SK-N-SH (cell line): ENCODE measurements around the gene ANAPC5. TPM values are rescaled to one million over a fixed set of nuclear protein-coding genes. Genes with fewer than 3 reads are reported as not detected.

Experiments used
- CTCF ChIA-PET: fragments of 300-600, 350-600 bp; formaldehyde crosslinking; extraction: SDS; loops from one replicate; lab custom pipeline; 2021; lab: Yijun Ruan, JAX
- POLR2A ChIA-PET: fragments of 350-600 bp; sonication (Branson Sonifier 250); formaldehyde crosslinking; extraction: SDS; loops from one replicate; lab custom pipeline; 2020; ENCODE audit warnings: antibody characterized with exemption, inconsistent platforms; lab: Yijun Ruan, JAX
- DNase-seq: peaks from one replicate; pipeline ENCODE4 v3.0.0; 2012
- H2AFZ ChIP-seq: fragments of 200-600 bp; sonication (generic); 2 replicates; pipeline ENCODE4 v1.8.1; 2016; ENCODE audit warnings: antibody characterized with exemption, mild to moderate bottlenecking, low read depth
- H3F3A ChIP-seq: fragments of 200-600 bp; sonication (generic); replicated peaks from 2 replicates; pipeline ENCODE3; 2016; ENCODE audit warnings: antibody characterized with exemption, mild to moderate bottlenecking; ENCODE audit not compliant: insufficient read depth
- H3K27ac ChIP-seq, 2 experiments: fragments of 200-500 bp in 1 of 2; fragments of 200-600 bp in 1 of 2; sonication (Bioruptor generic) in 1 of 2; sonication (generic), shearing (Covaris generic) in 1 of 2; 2 replicates each; pipeline versions ENCODE4 v1.5.1 to v1.6.1; 2014 to 2016; ENCODE audit warnings: low read depth in 2 of 2, inconsistent platforms in 1 of 2, low read length in 1 of 2, mild to moderate bottlenecking in 1 of 2, mixed read lengths in 1 of 2
- H3K27me3 ChIP-seq: fragments of 200-600 bp; sonication (generic), shearing (Covaris generic); 2 replicates; pipeline ENCODE4 v1.6.1; 2016; ENCODE audit warnings: mixed run types; ENCODE audit not compliant: insufficient read depth
- H3K36me3 ChIP-seq, 2 experiments: fragments of 200-500 bp in 1 of 2; fragments of 200-600 bp in 1 of 2; sonication (Bioruptor generic) in 1 of 2; sonication (generic) in 1 of 2; replicated peaks in 1 of 2; 2 replicates each; pipeline versions ENCODE3 to v1.5.1; 2014 to 2016; ENCODE audit warnings: low read length in 1 of 2, mild to moderate bottlenecking in 1 of 2; ENCODE audit not compliant: insufficient read depth in 2 of 2, control insufficient read depth in 1 of 2
- H3K4me1 ChIP-seq, 2 experiments: fragments of 200-500 bp in 1 of 2; fragments of 200-600 bp in 1 of 2; sonication (Bioruptor generic) in 1 of 2; sonication (generic), shearing (Covaris generic) in 1 of 2; 2 replicates each; pipeline versions ENCODE4 v1.5.1 to v1.6.1; 2014 to 2016; ENCODE audit warnings: low read depth in 1 of 2, low read length in 1 of 2, mixed run types in 1 of 2; ENCODE audit not compliant: insufficient read depth in 2 of 2, control insufficient read depth in 1 of 2
- H3K4me2 ChIP-seq: fragments of 200-600 bp; sonication (generic), shearing (Covaris generic); 2 replicates; pipeline ENCODE4 v1.6.1; 2017; ENCODE audit warnings: mixed run types
- H3K4me3 ChIP-seq, 2 experiments: fragments of 200-500 bp in 1 of 2; fragments of 200-600 bp in 1 of 2; sonication (Bioruptor generic) in 1 of 2; sonication (generic), shearing (Covaris generic) in 1 of 2; 2 replicates each; pipeline versions ENCODE4 v1.5.1 to v1.8.1; 2014 to 2016; ENCODE audit warnings: low read depth in 2 of 2, inconsistent platforms in 1 of 2, low read length in 1 of 2, mild to moderate bottlenecking in 1 of 2, mixed read lengths in 1 of 2, moderate library complexity in 1 of 2
- H3K79me2 ChIP-seq: fragments of 200-600 bp; sonication (generic); 2 replicates; pipeline ENCODE4 v1.8.1; 2017; ENCODE audit warnings: mild to moderate bottlenecking; ENCODE audit not compliant: insufficient read depth
- H3K9ac ChIP-seq: fragments of 200-600 bp; sonication (generic); 2 replicates; pipeline ENCODE4 v1.6.1; 2017; ENCODE audit warnings: mixed run types
- H3K9me2 ChIP-seq: fragments of 200-600 bp; sonication (generic); 2 replicates; pipeline ENCODE4 v1.6.1; 2017; ENCODE audit warnings: mixed run types
- H3K9me3 ChIP-seq: fragments of 200-600 bp; sonication (generic); 2 replicates; pipeline ENCODE4 v1.6.1; 2017; ENCODE audit warnings: mixed run types, mild to moderate bottlenecking, moderate library complexity
- H4K20me1 ChIP-seq: fragments of 200-600 bp; sonication (generic); 2 replicates; pipeline ENCODE4 v1.6.1; 2017; ENCODE audit warnings: mild to moderate bottlenecking, mixed run types; ENCODE audit not compliant: insufficient read depth
- CTCF ChIP-seq: fragments of 200-600 bp; sonication (generic); IDR thresholded peaks from 2 replicates; pipeline ENCODE4 v1.6.1; 2017; ENCODE audit warnings: antibody characterized with exemption, mild to moderate bottlenecking, moderate library complexity
- ELF1 ChIP-seq: IDR thresholded peaks from 2 replicates; pipeline ENCODE4 v1.4.0; 2012
- EP300 ChIP-seq, 2 experiments: IDR thresholded peaks; 2 replicates each; pipeline versions ENCODE4 v1.4.0 to v1.6.1; 2012; ENCODE audit warnings: borderline replicate concordance in 1 of 2, low read depth in 1 of 2, low read length in 1 of 2
- EZH2phosphoT487 ChIP-seq: fragments of 200-600 bp; sonication (generic); IDR thresholded peaks from 2 replicates; pipeline ENCODE4 v1.6.1; 2017; ENCODE audit warnings: low read depth, mixed run types, mild to moderate bottlenecking, antibody characterized with exemption, moderate library complexity, borderline replicate concordance
- FOSL2 ChIP-seq: IDR thresholded peaks from 2 replicates; pipeline ENCODE4 v1.4.0; 2012; ENCODE audit warnings: low read depth, mild to moderate bottlenecking, moderate library complexity, borderline replicate concordance
- FOXM1 ChIP-seq: IDR thresholded peaks from 2 replicates; pipeline ENCODE4 v1.4.0; 2012; ENCODE audit warnings: low read depth, mild to moderate bottlenecking
- JUND ChIP-seq: IDR thresholded peaks from 2 replicates; pipeline ENCODE4 v1.4.0; 2012
- MAX ChIP-seq: IDR thresholded peaks from 2 replicates; pipeline ENCODE4 v1.4.0; 2012; ENCODE audit warnings: low read depth
- MXI1 ChIP-seq: IDR thresholded peaks from 2 replicates; pipeline ENCODE4 v1.6.1; 2012; ENCODE audit warnings: mild to moderate bottlenecking, low read depth, low read length, improper control_type of control experiment
- NFIC ChIP-seq: IDR thresholded peaks from 2 replicates; pipeline ENCODE4 v1.4.0; 2012; ENCODE audit warnings: borderline replicate concordance
- NRF1 ChIP-seq: IDR thresholded peaks from 2 replicates; pipeline ENCODE4 v1.6.1; 2012; ENCODE audit warnings: low read depth, mild to moderate bottlenecking, low read length
- PBX3 ChIP-seq: IDR thresholded peaks from 2 replicates; pipeline ENCODE4; 2012
- RAD21 ChIP-seq: IDR thresholded peaks from 2 replicates; pipeline ENCODE4 v1.6.1; 2012; ENCODE audit warnings: mild to moderate bottlenecking, low read length
- RCOR1 ChIP-seq: fragments of 150-350 bp; IDR thresholded peaks from 2 replicates; pipeline ENCODE4 v1.6.1; 2017; ENCODE audit warnings: antibody characterized with exemption, low read length
- RXRA ChIP-seq: IDR thresholded peaks from 2 replicates; pipeline ENCODE4 v1.4.0; 2012; ENCODE audit warnings: low read depth, mild to moderate bottlenecking, borderline replicate concordance
- SIN3A ChIP-seq: IDR thresholded peaks from 2 replicates; pipeline ENCODE4 v1.6.1; 2012; ENCODE audit warnings: low read depth, mild to moderate bottlenecking, low read length, moderate library complexity, borderline replicate concordance
- SMC3 ChIP-seq: IDR thresholded peaks from 2 replicates; pipeline ENCODE4 v1.6.1; 2012; ENCODE audit warnings: low read depth, low read length, improper control_type of control experiment
- TAF1 ChIP-seq: IDR thresholded peaks from 2 replicates; pipeline ENCODE4 v1.6.1; 2012; ENCODE audit warnings: low read depth, mild to moderate bottlenecking, low read length, moderate library complexity, borderline replicate concordance
- YY1 ChIP-seq: IDR thresholded peaks from 2 replicates; pipeline ENCODE4 v1.4.0; 2012; ENCODE audit warnings: low read depth, mild to moderate bottlenecking
- WGBS: methylation state at CpG from one replicate; pipeline ENCODE4 v1.1.6; 2017; ENCODE audit warnings: low lambda C conversion rate; 5-methylcytosine and 5-hydroxymethylcytosine counted together
- polyA plus RNA-seq, 3 experiments: library from polyadenylated mRNA; depleted of rRNA; stranded (reverse); fragments of >200 nt; gene quantifications; 2 replicates each; pipeline ENCODE4 v1.2.3, GENCODE V29; 2012
- TF ChIP-seq, protein P1 (sequence below): IDR thresholded peaks from 2 replicates; pipeline ENCODE4 v1.4.0; 2012; ENCODE audit warnings: low read depth, borderline replicate concordance
- TF ChIP-seq, protein P2 (sequence below): IDR thresholded peaks from 2 replicates; pipeline ENCODE4 v1.4.0; 2012; ENCODE audit warnings: low read depth, borderline replicate concordance

Gene ANAPC5
- polyA plus RNA-seq, 1 of the 3 experiments (the other 2 are of a cell fraction): 110 TPM

DNA sequence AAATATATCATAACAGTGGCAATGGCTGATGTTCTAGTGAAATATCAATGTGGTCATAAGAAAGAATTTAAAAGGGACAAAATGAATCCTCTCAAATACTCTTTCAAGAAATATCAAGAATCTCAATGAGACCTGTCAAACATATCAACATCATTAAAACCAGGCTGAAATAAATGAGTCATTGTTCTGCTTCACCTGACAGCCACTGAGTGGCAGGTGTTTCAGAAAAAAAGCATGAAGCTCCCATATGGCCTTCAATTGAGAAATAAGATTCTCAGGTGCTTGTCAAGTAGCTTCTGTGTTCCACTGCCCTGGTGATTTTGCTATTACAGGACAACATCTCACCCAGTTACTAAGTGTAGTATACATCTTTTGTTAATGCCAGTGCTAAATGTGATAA lies 21.5 kb downstream of the ANAPC5 start:
- no peak overlapping the region for H3K27ac ChIP-seq

GRCh38 chr12:121330195-121330594 lies 22.0 kb downstream of the ANAPC5 start:
- H3F3A ChIP-seq: peaks cover 5% of the 10 kb centered on the region
- no peak overlapping the region for H3K27ac ChIP-seq
- no peaks in the 10 kb centered on the region for H3K9me2 ChIP-seq
- H3K27me3 ChIP-seq: no peaks in the 10 kb centered on the region
- WGBS: 95% methylated on average over 4 of the region's 4 CpGs
- H3K36me3 ChIP-seq: peaks cover 59 to 77% of the 10 kb centered on the region in 2 experiments
- H3K9me3 ChIP-seq: no peaks in the 10 kb centered on the region
- no peak overlapping the region for H3K4me3 ChIP-seq
- no peak overlapping the region for H3K9ac ChIP-seq
- ChIA-PET CTCF (interaction anchor here (12.4 kb wide), 1 partner anchor 114 kb away, joined by 192 read pairs; no protein-coding TSS in a partner anchor), POLR2A (interaction anchor here (1.0 kb wide), 1 partner anchor 21 kb away, joined by 3 read pairs; no protein-coding TSS in a partner anchor)
- H3K79me2 ChIP-seq: no peaks in the 10 kb centered on the region
- H3K4me1 ChIP-seq: peaks cover 0 to 24% of the 10 kb centered on the region in 2 experiments; a peak in 2 of 4 replicates
- DNase-seq: no peak
- H4K20me1 ChIP-seq: no peaks in the 10 kb centered on the region
- H2AFZ ChIP-seq: no peak overlapping the region
- no peak overlapping the region for H3K4me2 ChIP-seq
- TF ChIP-seq FOSL2: no peak
- TF ChIP-seq FOXM1: no peak
- TF ChIP-seq, protein P1, sequence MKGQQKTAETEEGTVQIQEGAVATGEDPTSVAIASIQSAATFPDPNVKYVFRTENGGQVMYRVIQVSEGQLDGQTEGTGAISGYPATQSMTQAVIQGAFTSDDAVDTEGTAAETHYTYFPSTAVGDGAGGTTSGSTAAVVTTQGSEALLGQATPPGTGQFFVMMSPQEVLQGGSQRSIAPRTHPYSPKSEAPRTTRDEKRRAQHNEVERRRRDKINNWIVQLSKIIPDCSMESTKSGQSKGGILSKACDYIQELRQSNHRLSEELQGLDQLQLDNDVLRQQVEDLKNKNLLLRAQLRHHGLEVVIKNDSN: no peak
- TF ChIP-seq YY1: no peak
- TF ChIP-seq NFIC: no peak
- no peak for TF ChIP-seq PBX3
- TF ChIP-seq RAD21: no peak
- TF ChIP-seq SIN3A: no peak
- no peak for TF ChIP-seq TAF1
- TF ChIP-seq SMC3: no peak
- no peak for TF ChIP-seq MAX
- TF ChIP-seq EP300 (IDR thresholded peaks at IDR 0.05; ENCODE audit: borderline replicate concordance in 1 of 2, low read depth in 1 of 2, low read length in 1 of 2): no peak
- TF ChIP-seq MXI1: no peak
- TF ChIP-seq JUND: no peak

More for the DNA sequence above, 21.5 kb downstream of the ANAPC5 start:
- peaks cover 63 to 82% of the 10 kb centered on the region in 2 experiments for H3K36me3 ChIP-seq
- TF ChIP-seq EZH2phosphoT487 (no peak), YY1 (no peak), CTCF (no peak), RXRA (no peak), RCOR1 (no peak), EP300 (IDR thresholded peaks at IDR 0.05; ENCODE audit: borderline replicate concordance in 1 of 2, low read depth in 1 of 2, low read length in 1 of 2) (no peak), ELF1 (no peak), NRF1 (no peak)
- TF ChIP-seq, protein P2, sequence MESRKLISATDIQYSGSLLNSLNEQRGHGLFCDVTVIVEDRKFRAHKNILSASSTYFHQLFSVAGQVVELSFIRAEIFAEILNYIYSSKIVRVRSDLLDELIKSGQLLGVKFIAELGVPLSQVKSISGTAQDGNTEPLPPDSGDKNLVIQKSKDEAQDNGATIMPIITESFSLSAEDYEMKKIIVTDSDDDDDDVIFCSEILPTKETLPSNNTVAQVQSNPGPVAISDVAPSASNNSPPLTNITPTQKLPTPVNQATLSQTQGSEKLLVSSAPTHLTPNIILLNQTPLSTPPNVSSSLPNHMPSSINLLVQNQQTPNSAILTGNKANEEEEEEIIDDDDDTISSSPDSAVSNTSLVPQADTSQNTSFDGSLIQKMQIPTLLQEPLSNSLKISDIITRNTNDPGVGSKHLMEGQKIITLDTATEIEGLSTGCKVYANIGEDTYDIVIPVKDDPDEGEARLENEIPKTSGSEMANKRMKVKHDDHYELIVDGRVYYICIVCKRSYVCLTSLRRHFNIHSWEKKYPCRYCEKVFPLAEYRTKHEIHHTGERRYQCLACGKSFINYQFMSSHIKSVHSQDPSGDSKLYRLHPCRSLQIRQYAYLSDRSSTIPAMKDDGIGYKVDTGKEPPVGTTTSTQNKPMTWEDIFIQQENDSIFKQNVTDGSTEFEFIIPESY: no peak
- H3K4me1 ChIP-seq: peaks cover 0 to 24% of the 10 kb centered on the region in 2 experiments; a peak in 2 of 4 replicates
- H3K27me3 ChIP-seq: no peaks in the 10 kb centered on the region
- no peaks in the 10 kb centered on the region for H4K20me1 ChIP-seq
- no peak for DNase-seq
- H3K9me3 ChIP-seq: no peaks in the 10 kb centered on the region
- peaks cover 9% of the 10 kb centered on the region for H3F3A ChIP-seq
- no peaks in the 10 kb centered on the region for H3K79me2 ChIP-seq
- no peak overlapping the region for H2AFZ ChIP-seq
- no peak overlapping the region for H3K4me3 ChIP-seq
- POLR2A ChIA-PET: interaction anchor here (1.0 kb wide), 1 partner anchor 21 kb away, joined by 3 read pairs; no protein-coding TSS in a partner anchor
- H3K4me2 ChIP-seq: no peak overlapping the region
- no peak overlapping the region for H3K9ac ChIP-seq
- no peaks in the 10 kb centered on the region for H3K9me2 ChIP-seq
- CTCF ChIA-PET: interaction anchor here (12.4 kb wide), 1 partner anchor 113 kb away, joined by 192 read pairs; no protein-coding TSS in a partner anchor
